Measurements from ENCODE around the gene KLF3. TPM values are rescaled to one million over a fixed set of nuclear protein-coding genes. Genes with fewer than 3 reads are reported as not detected.

The KLF3 gene
- total RNA-seq, 2 donors from 2014 or later: 50.7 to 53.9 TPM

DNA sequence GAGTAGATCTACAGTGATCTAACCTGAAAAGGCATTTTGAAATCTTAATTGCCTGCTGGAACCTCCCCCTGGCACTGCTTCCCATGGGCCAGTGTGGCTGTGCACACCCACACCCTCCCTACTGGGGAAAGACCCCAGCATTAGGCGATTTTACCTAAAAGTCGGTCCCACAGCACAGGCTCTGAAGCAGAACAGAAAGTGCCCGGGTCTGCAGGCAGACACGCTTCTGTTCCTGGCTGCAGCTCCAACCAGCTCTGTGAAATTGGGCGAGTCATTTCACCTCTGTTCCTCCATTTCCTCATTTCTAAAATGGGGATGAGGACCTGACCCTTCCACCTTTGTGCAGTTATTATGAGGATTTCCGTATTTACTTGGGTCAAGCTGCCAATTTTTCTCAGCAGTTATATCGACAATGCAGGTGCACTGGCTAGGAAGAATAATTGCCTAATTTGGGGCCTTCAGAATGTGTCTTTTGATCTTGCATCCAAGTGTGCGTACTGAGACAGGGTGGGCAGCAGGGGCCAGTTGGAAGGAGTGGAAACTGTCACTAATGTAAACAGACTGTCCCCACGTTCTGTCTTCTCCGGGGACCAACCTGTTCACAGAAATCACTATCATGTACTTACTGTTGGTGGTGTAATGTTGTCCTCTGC is 7.1 kb downstream of the KLF3 start:
- DNase-seq (ENCODE audit: low spot score): no peak
- intact Hi-C loops (cut with DNase I): loop anchor here (5.0 to 10.0 kb wide), 4 partner anchors 349 to 606 kb away; no protein-coding TSS in a partner anchor

DNA sequence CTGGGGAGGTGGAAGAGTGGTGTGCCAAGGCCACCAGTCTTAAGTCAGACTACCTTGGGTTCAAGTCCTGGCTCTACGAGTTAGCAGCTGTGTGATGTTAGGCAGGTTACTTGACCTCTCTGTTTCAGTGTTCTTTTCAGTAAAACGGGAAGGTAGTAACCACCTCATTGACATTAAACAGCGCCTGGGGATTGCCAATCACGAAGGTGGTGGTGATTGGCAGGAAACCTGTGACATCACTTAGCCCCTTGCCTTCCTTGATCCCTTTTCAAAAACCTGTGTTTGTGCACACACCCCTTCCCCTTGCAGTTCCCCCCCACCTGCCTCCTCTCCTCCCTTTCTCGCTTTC is 7.6 kb downstream of the KLF3 start:
- DNase-seq (ENCODE audit: low spot score): no peak
- intact Hi-C loops (cut with DNase I): loop anchor here (5.0 to 10.0 kb wide), 4 partner anchors 349 to 607 kb away; no protein-coding TSS in a partner anchor

DNA sequence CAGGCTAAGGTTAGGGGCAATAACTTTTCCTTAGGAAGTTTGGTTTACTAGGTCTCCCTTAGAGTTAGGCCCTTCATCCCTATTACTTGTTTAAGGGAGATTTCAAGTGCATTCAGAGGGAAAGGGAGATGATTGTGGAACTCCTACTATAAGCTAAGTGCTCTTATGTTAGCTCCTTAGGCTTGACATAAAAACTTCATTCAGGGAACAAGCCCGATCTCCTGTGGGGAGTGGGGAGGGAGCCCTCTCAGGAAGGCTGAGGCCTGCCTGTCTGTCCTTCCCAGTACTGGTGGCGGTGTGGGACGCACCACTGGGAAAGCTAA is 8.0 kb downstream of the KLF3 start:
- DNase-seq (ENCODE audit: low spot score): no peak
- intact Hi-C loops (cut with DNase I): loop anchor here (5.0 to 10.0 kb wide), 4 partner anchors 350 to 607 kb away; no protein-coding TSS in a partner anchor

DNA sequence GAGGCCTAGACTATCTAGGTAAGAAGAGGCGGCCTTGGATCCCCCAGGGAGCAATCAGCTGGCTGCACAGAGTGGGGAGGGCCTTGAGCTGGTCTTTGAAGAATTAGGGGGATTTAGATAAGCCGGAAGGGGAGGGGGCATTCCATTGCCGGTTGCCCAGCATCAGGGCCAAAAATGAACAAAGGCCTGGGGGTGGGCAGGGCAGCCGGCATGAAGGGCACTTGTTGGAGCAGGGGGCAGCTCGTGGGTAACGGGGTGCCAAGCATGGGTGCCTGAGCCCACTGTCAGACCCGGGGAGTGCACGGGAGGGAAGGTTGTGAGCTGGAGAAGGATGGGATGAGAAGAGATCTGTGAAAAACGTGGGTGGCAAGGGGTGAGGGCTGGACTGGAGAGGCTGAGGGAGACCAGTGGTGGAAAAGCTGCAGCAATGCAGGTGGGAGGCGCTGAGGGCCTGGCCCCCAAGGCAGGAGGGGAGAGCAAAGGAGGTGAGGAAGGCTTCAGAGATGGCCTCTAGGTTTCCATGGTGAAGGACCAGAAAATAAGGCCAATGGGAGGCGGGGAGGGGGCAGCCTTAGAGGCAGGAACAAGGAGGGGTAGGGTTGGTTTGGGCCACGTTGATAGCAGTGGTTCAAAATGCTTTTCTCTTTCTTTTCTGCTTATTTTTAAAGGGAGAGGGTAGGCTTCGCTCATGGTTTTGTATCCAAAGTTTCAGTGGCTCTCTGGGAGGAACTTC is 8.6 kb downstream of the KLF3 start:
- intact Hi-C loops (cut with DNase I): loop anchor here (5.0 to 10.0 kb wide), 4 partner anchors 350 to 608 kb away; no protein-coding TSS in a partner anchor
- DNase-seq (ENCODE audit: low spot score): no peak

DNA sequence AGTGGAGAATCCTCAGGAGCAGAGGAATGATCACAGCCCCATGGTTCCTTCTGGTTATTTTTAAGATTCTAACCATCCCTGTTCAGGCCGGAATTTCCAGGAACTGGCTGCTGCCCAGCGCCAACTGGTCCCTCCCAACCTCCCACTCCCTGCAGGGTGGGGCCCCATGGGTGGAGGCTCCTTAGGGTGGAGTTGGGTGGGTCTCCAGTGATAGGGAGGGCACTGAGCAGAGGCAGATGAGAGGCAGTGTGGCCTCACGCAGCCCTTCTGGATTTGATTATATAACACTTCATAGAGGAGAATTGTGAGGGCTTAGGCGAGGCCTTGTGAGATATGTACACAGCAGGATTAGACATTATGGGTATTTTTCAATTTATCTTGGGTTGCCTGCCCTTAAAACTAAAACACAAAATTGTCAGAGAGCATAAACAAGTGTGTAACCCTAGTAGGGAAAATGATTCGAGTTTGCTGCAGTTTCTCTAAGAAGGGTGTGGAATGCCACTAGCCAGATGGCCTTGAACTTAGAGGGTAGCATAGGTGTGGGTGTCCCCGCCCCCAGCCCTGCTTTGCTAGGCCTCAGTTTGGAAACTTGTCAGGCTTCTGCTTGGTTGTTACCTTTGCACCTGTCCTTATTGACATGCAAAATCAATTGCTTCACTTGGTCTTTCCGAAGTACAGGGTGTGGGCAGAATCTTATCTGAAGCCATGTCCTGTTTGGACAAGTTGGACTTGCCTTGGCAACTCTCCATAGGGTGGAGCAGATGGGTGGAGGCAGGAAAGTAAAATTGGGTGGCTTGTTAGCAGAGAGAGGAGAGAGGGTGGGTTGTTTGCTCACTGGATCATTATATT is 9.4 kb downstream of the KLF3 start:
- DNase-seq (ENCODE audit: low spot score): peak; percentile 89
- intact Hi-C loops (cut with DNase I): loop anchor here (5.0 to 10.0 kb wide), 4 partner anchors 351 to 609 kb away; no protein-coding TSS in a partner anchor

DNA sequence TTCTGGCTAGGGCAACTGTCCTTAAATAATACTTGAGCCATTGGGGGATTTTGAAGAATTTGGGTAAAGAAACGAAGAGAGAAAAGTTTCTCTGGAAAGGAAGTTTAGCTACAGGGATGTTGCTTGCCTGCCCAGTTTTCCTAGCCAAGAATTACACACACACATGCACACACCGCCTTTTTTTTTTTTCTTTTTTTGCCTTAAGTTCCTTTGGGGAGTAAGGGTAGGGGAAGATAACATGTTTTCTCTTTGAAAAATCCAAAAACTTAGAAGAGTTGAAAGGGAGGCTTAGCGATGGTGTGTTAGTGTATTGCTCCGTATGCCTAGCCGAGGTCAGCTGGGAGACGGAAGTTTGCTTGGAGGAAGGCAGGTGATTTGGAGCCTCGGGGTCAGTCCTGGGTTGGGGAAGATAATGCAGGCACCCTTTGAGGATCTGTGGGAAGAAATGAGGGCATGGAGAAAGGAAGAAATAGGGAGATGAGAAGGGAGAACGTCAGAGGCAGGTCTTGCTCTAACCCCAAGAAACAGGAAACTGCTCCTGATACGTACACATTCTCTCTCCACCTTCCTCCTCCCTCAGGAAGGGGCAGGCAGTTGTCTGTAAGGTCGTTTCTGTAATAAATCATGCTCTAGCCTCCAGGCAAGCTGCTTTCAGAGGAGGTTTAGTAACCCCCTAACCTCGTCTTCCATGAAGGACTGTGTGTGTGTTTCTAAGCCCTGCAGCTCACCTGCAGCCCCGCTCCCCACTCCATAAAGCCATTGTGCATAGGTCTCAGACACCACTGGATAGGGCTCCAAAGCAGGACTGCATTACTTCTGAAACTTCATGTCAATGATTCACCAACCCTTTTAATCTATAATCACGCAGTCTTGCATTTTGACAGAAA is 10.5 kb downstream of the KLF3 start:
- no peak for DNase-seq (ENCODE audit: low spot score)
- intact Hi-C loops (cut with DNase I): loop anchor here (5.0 to 10.0 kb wide), 4 partner anchors 352 to 610 kb away; no protein-coding TSS in a partner anchor

DNA sequence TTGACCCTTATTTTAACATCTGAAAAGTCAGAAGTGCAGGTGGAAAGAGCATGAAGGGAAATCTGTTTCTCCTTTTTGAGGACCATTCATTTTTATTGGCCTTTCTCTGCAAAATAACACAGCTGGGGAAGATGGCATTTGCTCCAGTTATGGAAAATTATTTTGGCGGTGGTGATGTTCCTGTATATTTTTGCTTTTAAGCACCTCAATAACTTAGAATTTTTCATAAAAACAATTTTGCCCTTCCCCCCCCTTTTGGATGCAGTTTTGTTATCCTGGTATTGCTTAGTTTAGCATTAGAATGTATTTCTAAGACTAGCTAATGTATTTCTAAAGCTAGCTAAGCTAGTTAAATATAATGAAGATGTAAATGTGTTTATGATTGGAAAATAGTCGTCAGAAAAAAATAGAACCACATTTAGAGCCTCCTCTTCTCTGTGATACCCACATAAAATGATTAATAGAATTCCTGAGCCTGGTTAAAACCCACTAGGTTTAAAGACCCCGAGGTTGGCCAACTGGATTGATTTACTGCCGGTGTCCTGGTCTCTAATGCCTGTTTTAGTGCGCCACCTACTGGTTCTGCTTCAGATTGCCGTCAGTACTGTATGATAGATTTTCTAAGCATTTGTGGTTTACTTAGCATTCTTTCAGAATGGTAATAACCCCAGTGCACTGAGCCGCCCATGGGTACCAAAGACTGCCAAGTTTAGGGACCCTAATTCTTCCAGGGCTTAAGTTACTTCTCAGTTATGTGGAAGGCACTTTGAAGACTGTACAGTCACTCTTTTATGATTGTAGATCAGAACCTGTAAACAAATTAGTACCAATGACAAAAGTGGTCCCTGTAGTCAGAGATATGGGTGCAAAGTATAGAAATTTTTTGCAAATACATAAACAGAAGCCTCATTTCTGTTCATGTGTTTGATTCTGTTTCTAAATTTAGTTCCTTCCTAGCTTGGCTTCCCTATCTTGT is 11.4 kb downstream of the KLF3 start:
- DNase-seq (ENCODE audit: low spot score): no peak

DNA sequence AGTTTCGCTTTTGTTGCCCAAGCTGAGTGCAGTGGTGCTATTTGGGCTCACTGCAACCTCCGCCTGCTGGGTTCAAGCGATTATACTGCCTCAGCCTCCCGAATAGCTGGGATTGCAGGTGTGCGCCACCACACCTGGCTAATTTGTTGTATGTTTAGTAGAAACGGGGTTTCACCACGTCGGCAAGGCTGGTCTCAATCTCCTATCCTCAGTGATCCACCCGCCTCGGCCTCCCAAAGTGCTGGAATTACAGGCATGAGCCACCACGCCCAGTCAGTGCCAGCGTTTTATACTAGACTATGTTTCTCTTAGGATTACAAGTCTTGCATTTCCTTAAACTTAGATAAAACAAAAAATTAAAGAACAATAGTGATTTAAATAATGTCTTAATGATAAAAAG is 13.0 kb downstream of the KLF3 start:
- no peak for DNase-seq (ENCODE audit: low spot score)
- intact Hi-C loops (cut with DNase I): loop anchor here (5.0 to 10.0 kb wide), 3 partner anchors 355 to 612 kb away; no protein-coding TSS in a partner anchor

More for the DNA sequence above, 11.4 kb downstream of the KLF3 start:
- intact Hi-C loops (cut with DNase I): loop anchor here (5.0 to 10.0 kb wide), 3 partner anchors 353 to 611 kb away; no protein-coding TSS in a partner anchor

DNA sequence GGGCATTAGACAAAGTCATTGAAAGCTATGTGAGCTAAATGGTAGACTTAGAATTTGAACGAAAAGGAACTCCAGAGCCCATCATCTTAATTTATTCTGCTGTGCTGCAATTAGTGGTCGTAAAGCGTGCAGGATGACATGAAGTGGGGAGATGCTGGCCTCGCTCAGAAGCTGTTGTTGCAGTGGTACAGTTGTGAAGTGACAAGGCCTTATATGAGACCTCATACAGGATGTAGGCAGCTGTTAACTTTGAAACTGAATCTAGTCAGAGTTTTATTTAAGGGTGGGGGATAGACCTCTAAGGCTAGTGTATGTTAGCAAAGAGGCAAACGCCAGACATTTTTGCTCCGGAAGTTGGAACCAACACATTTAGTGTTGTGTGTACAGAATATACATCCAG is 13.4 kb downstream of the KLF3 start:
- intact Hi-C loops (cut with DNase I): loop anchor here (5.0 to 10.0 kb wide), 3 partner anchors 355 to 613 kb away; no protein-coding TSS in a partner anchor

DNA sequence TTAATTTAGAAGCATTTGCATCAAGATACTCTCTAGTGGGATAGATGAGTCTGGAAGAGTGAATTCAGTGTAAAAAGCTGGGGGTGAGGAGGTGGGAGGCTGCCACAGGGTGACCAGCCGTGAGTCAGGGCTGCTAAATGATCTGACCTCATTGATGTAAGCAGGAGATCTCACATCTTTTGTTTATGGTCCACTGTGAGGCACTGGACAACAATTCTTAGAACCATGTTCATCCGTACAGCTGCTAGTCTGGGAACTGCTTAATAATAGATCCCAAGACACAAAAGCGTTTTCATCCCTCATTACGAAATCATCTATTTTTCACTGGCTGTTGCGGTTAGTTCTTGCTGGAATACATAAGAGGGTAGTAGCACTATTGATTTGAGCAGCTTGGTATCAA is 14.1 kb downstream of the KLF3 start:
- intact Hi-C loops (cut with DNase I): loop anchor here (5.0 to 10.0 kb wide), 3 partner anchors 356 to 613 kb away; no protein-coding TSS in a partner anchor
- no peak for DNase-seq (ENCODE audit: low spot score)

More for the DNA sequence above, 13.4 kb downstream of the KLF3 start:
- no peak for DNase-seq (ENCODE audit: low spot score)

GRCh38 chr4:38679921-38680320 is 15.9 kb downstream of the KLF3 start:
- no peak for DNase-seq (ENCODE audit: low spot score)
- intact Hi-C loops (cut with DNase I): loop anchor here (5.0 to 10.0 kb wide), 3 partner anchors 358 to 615 kb away; no protein-coding TSS in a partner anchor

GRCh38 chr4:38681281-38681991 is 17.4 kb downstream of the KLF3 start:
- DNase-seq (ENCODE audit: low spot score): no peak
- intact Hi-C loops (cut with DNase I): no loop called here

DNA sequence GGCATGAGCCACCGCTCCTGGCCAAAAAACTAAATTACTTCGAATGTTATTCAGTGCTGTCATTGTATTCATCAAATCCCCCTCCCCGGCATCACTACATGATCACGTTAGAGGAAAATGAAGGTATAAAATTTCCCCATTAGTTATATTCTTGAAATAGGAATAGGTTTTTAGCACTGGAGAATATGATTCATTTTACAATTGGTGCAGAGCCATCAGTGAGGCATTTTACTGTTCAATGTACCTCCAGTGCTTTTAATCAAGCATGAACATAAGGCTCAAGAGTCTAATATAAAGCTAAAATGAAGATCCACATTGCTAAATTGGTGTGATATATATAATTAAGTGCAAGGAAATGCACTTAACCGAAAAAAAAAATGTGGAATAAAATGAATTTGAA is 18.3 kb downstream of the KLF3 start:
- intact Hi-C loops (cut with DNase I): no loop called here
- no peak for DNase-seq (ENCODE audit: low spot score)

DNA sequence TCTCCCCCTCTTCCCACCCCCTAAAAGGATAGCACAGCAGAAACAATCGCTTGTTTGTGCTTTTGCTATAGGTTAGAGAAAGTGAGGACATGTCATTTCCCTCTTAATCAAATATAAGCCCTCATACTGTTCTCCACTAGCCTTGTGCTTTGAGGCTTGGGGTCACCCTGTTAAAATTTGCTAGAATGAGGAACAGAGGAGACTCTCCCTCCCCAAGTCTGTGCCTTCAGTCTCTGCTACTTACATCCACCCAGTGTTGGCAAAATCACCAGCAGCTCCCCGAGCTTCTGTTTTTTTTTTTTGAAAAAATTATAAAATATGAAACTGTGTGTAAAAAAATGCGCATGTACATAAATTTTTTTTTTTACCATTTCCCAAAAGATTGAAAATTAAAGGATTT is 19.3 kb downstream of the KLF3 start:
- intact Hi-C loops (cut with DNase I): no loop called here
- no peak for DNase-seq (ENCODE audit: low spot score)

GRCh38 chr4:38684271-38684670 is 20.3 kb downstream of the KLF3 start:
- intact Hi-C loops (cut with DNase I): no loop called here
- DNase-seq (ENCODE audit: low spot score): no peak

GRCh38 chr4:38684951-38685844 is 21.2 kb downstream of the KLF3 start:
- no peak for DNase-seq (ENCODE audit: low spot score)

More at GRCh38 chr4:38684951-38685844, 21.2 kb downstream of the KLF3 start:
- intact Hi-C loops (cut with DNase I): no loop called here

All from posterior vena cava (tissue), 2 donors.